ENCODE results near the gene CCDC152.
"Not testable (repeated sequence)": the region's sequence is repeated elsewhere in the genome, so short reads cannot be mapped to it uniquely, and the experiment has no call there.

The CCDC152 gene

DNA sequence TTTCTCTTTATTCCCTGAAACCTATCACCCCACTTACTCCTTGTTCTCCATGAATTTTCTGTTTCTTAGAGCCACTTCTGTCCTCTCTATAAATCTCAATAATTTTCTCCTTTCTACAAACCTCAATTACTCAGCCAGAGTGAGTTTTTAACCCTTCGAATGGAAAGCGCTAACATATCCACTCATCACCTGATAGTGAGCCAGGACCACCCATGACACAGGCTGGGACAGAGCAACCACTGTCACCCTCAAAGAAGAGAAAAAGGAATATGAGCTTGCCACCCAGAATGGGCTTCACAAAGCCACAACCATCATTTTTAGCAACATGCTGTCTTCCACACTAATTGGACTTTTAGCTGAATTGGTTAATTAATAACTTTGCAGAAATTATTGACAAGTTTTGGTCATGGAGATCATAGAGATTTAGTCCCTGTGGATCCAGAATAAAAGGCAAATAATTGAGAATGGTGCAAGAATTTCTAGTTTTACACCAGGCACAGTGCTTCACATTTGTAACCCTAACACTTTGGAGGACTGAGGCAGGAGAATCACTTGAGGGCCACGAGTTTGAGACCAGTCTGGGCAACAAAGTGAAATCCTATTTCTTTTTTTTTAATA lies 87.2 kb downstream of the CCDC152 start:
- no peak overlapping the region for H3K27ac Mint-ChIP-seq
- peaks cover 3% of the 10 kb centered on the region for H3K36me3 Mint-ChIP-seq
- H3K4me3 Mint-ChIP-seq: no peak overlapping the region

DNA sequence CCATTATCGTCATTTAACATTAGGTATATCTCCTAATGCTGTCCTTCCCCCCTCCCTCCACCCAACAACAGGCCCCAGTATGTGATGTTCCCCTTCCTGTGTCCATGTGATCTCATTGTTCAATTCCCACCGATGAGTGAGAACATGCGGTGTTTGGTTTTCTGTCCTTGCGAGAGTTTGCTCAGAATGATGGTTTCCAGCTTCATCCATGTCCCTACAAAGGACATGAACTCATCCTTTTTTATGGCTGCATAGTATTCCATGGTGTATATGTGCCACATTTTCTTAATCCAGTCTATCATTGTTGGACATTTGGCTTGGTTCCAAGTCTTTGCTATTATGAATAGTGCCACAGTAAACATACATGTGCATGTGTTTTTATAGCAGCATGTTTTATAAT lies 87.8 kb downstream of the CCDC152 start:
- H3K36me3 Mint-ChIP-seq; H3K4me3 Mint-ChIP-seq; H3K9me3 Mint-ChIP-seq (ENCODE audit: low read depth); H3K4me1 Mint-ChIP-seq (ENCODE audit: low read depth); H3K27me3 Mint-ChIP-seq; H3K27ac Mint-ChIP-seq: not testable (repeated sequence)

More for the DNA sequence above, 87.2 kb downstream of the CCDC152 start:
- Mint-ChIP-seq H3K27me3 (peaks cover 5% of the 10 kb centered on the region), H3K9me3 (ENCODE audit: low read depth) (no peaks in the 10 kb centered on the region), H3K4me1 (ENCODE audit: low read depth) (no peaks in the 10 kb centered on the region)

DNA sequence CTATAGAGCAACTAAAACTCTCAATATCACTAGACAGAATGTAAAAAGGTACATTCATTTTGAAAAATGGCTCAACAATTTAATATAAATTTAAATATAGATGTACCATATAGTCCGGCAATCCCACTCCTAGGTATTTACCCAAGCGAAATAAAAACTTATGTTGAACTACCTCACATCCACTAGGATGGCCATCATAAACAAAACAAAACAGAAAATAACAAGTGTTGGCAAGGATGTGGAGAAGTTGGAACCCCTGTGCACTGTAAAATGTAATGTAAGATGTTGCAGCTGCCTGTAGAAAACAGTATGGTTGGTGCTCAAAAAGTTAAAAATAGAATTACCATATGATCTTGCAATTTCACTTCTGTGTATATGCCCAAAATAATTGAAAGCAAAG lies 91.9 kb downstream of the CCDC152 start:
- peaks cover 3% of the 10 kb centered on the region for H3K36me3 Mint-ChIP-seq
- H3K27ac Mint-ChIP-seq: no peak overlapping the region
- peaks cover 4% of the 10 kb centered on the region for H3K27me3 Mint-ChIP-seq
- no peaks in the 10 kb centered on the region for H3K4me1 Mint-ChIP-seq (ENCODE audit: low read depth)
- no peak overlapping the region for H3K4me3 Mint-ChIP-seq
- no peaks in the 10 kb centered on the region for H3K9me3 Mint-ChIP-seq (ENCODE audit: low read depth)

DNA sequence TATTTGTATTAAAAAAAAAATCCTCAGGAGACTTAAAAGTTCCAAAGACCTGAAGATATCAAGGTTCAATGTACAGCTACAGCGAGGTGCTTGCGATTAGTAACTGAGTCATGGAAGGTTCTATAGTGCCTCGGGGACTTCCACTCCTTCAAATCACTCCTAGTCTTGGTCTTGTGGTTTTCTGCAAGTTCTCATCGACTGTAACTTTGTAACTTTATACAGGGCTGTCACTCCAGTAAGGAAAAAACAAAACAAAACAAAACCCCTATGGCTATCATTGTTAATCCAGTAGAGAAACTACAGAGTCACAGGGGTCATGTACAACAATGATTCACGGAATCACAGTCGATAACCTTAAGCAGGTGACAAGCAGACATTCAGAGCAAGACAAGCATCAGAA lies 94.9 kb downstream of the CCDC152 start:
- no peaks in the 10 kb centered on the region for H3K4me1 Mint-ChIP-seq (ENCODE audit: low read depth)
- no peak overlapping the region for H3K4me3 Mint-ChIP-seq
- no peaks in the 10 kb centered on the region for H3K9me3 Mint-ChIP-seq (ENCODE audit: low read depth)
- no peak overlapping the region for H3K27ac Mint-ChIP-seq
- H3K36me3 Mint-ChIP-seq: peaks cover 3% of the 10 kb centered on the region
- H3K27me3 Mint-ChIP-seq: peaks cover 2% of the 10 kb centered on the region
